ENCODE results near the gene DENND1A.

The DENND1A gene

GRCh38 chr9:123680352-123680751, 249.6 kb downstream of the DENND1A start:
- H3K27ac ChIP-seq, result no peak overlapping the region
- no peaks in the 10 kb centered on the region for H3K27me3 ChIP-seq (ENCODE audit: control insufficient read depth, insufficient read depth, low read length)
- no peaks in the 10 kb centered on the region for H3K79me2 ChIP-seq
- H3K4me3 ChIP-seq (ENCODE audit: low read depth, low read length), result no peak overlapping the region
- H3K9me3 ChIP-seq (ENCODE audit: control insufficient read depth, low read length), result no peaks in the 10 kb centered on the region
- TF ChIP-seq CTCF (IDR thresholded peaks at IDR 0.05), result no peak
- H3K9ac ChIP-seq, result no peak overlapping the region
- H2AFZ ChIP-seq, result no peak overlapping the region
- H3K36me3 ChIP-seq (ENCODE audit: control insufficient read depth, insufficient read depth, low read length), result no peaks in the 10 kb centered on the region
- peaks cover 3% of the 10 kb centered on the region for H3K4me1 ChIP-seq
- no peak overlapping the region for H3K4me2 ChIP-seq (ENCODE audit: low read length)

- no peaks in the 10 kb centered on the region for H3K9me3 ChIP-seq (ENCODE audit: control insufficient read depth, low read length)
- no peak overlapping the region for H3K9ac ChIP-seq
- no peaks in the 10 kb centered on the region for H3K79me2 ChIP-seq
- no peak overlapping the region for H2AFZ ChIP-seq
- H3K36me3 ChIP-seq (ENCODE audit: control insufficient read depth, insufficient read depth, low read length), result no peaks in the 10 kb centered on the region
- no peaks in the 10 kb centered on the region for H3K4me1 ChIP-seq
- no peak overlapping the region for H3K4me3 ChIP-seq (ENCODE audit: low read depth, low read length)
- H3K4me2 ChIP-seq (ENCODE audit: low read length), result no peak overlapping the region
- no peaks in the 10 kb centered on the region for H3K27me3 ChIP-seq (ENCODE audit: control insufficient read depth, insufficient read depth, low read length)
- TF ChIP-seq CTCF (IDR thresholded peaks at IDR 0.05), result no peak
- no peak overlapping the region for H3K27ac ChIP-seq
These were observed 250.5 kb downstream of the DENND1A start for GRCh38 chr9:123679330-123679987.

GRCh38 chr9:123678878-123679329, 251.0 kb downstream of the DENND1A start:
- Histone ChIP-seq H3K27ac (no peak overlapping the region), H3K4me3 (ENCODE audit: low read depth, low read length) (no peak overlapping the region), H3K9me3 (ENCODE audit: control insufficient read depth, low read length) (no peaks in the 10 kb centered on the region)

GRCh38 chr9:123678038-123678877, 251.7 kb downstream of the DENND1A start:
- H3K79me2 ChIP-seq, result no peaks in the 10 kb centered on the region

More at GRCh38 chr9:123678878-123679329, 251.0 kb downstream of the DENND1A start:
- no peak overlapping the region for H2AFZ ChIP-seq
- H3K27me3 ChIP-seq (ENCODE audit: control insufficient read depth, insufficient read depth, low read length), result no peaks in the 10 kb centered on the region
- TF ChIP-seq CTCF (IDR thresholded peaks at IDR 0.05), result no peak
- no peaks in the 10 kb centered on the region for H3K79me2 ChIP-seq
- no peaks in the 10 kb centered on the region for H3K36me3 ChIP-seq (ENCODE audit: control insufficient read depth, insufficient read depth, low read length)
- no peak overlapping the region for H3K9ac ChIP-seq
- H3K4me2 ChIP-seq (ENCODE audit: low read length), result no peak overlapping the region
- H3K4me1 ChIP-seq, result no peaks in the 10 kb centered on the region

More at GRCh38 chr9:123678038-123678877, 251.7 kb downstream of the DENND1A start:
- Histone ChIP-seq H3K9me3 (ENCODE audit: control insufficient read depth, low read length) (no peaks in the 10 kb centered on the region), H3K36me3 (ENCODE audit: control insufficient read depth, insufficient read depth, low read length) (no peaks in the 10 kb centered on the region), H3K27ac (no peak overlapping the region), H3K4me2 (ENCODE audit: low read length) (no peak overlapping the region), H3K4me3 (ENCODE audit: low read depth, low read length) (no peak overlapping the region), H3K4me1 (no peaks in the 10 kb centered on the region), H3K27me3 (ENCODE audit: control insufficient read depth, insufficient read depth, low read length) (no peaks in the 10 kb centered on the region), H2AFZ (no peak overlapping the region), H3K9ac (no peak overlapping the region)
- TF ChIP-seq CTCF (IDR thresholded peaks at IDR 0.05), result no peak
